AG08395 (cell line): Measurements from ENCODE around the gene PTPN21.

Experiments used
- DNase-seq: peaks from one replicate; pipeline ENCODE4 v3.0.0; 2012; ENCODE audit warnings: mixed read lengths, low spot score

PTPN21 gene

GRCh38 chr14:88554457-88555286 is at the start of gene PTPN21:
Gene PTPN21 (minus strand): TSS chr14:88555007. CDS start chr14:88550417, 4,590 bp downstream.
- DNase-seq, result peak; percentile 87

GRCh38 chr14:88604212-88604611 is 49.4 kb upstream of the PTPN21 start:
- no peak for DNase-seq

GRCh38 chr14:88599761-88600439 is 45.1 kb upstream of the PTPN21 start:
- no peak for DNase-seq

GRCh38 chr14:88599326-88599725 is 44.5 kb upstream of the PTPN21 start:
- no peak for DNase-seq

GRCh38 chr14:88598097-88598675 is 43.4 kb upstream of the PTPN21 start:
- no peak for DNase-seq

GRCh38 chr14:88597601-88598000 is 42.8 kb upstream of the PTPN21 start:
- DNase-seq, result no peak

- no peak for DNase-seq
Observed at GRCh38 chr14:88597038-88597437, 42.2 kb upstream of the PTPN21 start.

- no peak for DNase-seq
Observed at GRCh38 chr14:88592031-88592430, 37.2 kb upstream of the PTPN21 start.

GRCh38 chr14:88590173-88590572 is 35.4 kb upstream of the PTPN21 start:
- DNase-seq, result no peak

GRCh38 chr14:88588081-88588480 is 33.3 kb upstream of the PTPN21 start:
- no peak for DNase-seq

- no peak for DNase-seq
Observed at GRCh38 chr14:88584451-88584850, 29.6 kb upstream of the PTPN21 start.

GRCh38 chr14:88576222-88576621 is 21.4 kb upstream of the PTPN21 start:
- DNase-seq, result no peak

GRCh38 chr14:88572117-88572516 is 17.3 kb upstream of the PTPN21 start:
- no peak for DNase-seq

- no peak for DNase-seq
Observed at GRCh38 chr14:88568196-88568595, 13.4 kb upstream of the PTPN21 start.

GRCh38 chr14:88565427-88565826 is 10.6 kb upstream of the PTPN21 start:
- no peak for DNase-seq

GRCh38 chr14:88563845-88564244 is 9.0 kb upstream of the PTPN21 start:
- no peak for DNase-seq

- peak; percentile 96 for DNase-seq
Observed at GRCh38 chr14:88562831-88563686, 8.3 kb upstream of the PTPN21 start, which contains the start of gene ZC3H14. Gene ZC3H14 (plus strand): TSS chr14:88563037. CDS start chr14:88563134, 97 bp downstream.

GRCh38 chr14:88562532-88562830 is 7.7 kb upstream of the PTPN21 start:
- DNase-seq, result no peak

GRCh38 chr14:88559852-88560251 is 5.0 kb upstream of the PTPN21 start:
- peak; percentile 59 for DNase-seq

GRCh38 chr14:88556581-88556980 is 1.8 kb upstream of the PTPN21 start:
- no peak for DNase-seq

GRCh38 chr14:88553886-88554456 is 836 bp downstream of the PTPN21 start:
- DNase-seq, result no peak

- no peak for DNase-seq
Observed at GRCh38 chr14:88552876-88553275, 1.9 kb downstream of the PTPN21 start.
